IMR-90 (cell line): Measurements from ENCODE around the gene BRIP1. TPM values are rescaled to one million over a fixed set of nuclear protein-coding genes. Genes with fewer than 3 reads are reported as not detected.

Source experiments
- ATAC-seq: fragments of 200-7000 bp; cut with Tn5 transposase; 2 replicates; pipeline ENCODE4 v1.9.1; 2020; ENCODE audit warnings: low read depth, mild to moderate bottlenecking, moderate library complexity
- BruUV-seq: library from RNA; stranded (reverse); fragments of 400-500 nt; replicated peaks from 2 replicates; lab custom pipeline; 2021; lab: Mats Ljungman, UMichigan
- CTCF ChIA-PET: fragments of 300-600 bp; formaldehyde crosslinking; extraction: SDS; loops from one replicate; lab custom pipeline; 2021; ENCODE audit warnings: antibody characterized with exemption; lab: Yijun Ruan, JAX
- POLR2A ChIA-PET: fragments of 300-600 bp; sonication (Branson Sonifier 250); formaldehyde crosslinking; loops from one replicate; lab custom pipeline; 2022; ENCODE audit warnings: antibody characterized with exemption; ENCODE audit not compliant: unreplicated experiment; lab: Charles Lee
- DNase-seq: peaks from one replicate; pipeline ENCODE4 v3.0.0; 2013
- H2AFZ ChIP-seq: replicated peaks from 2 replicates; pipeline ENCODE3; 2013; ENCODE audit warnings: low read length, mild to moderate bottlenecking; ENCODE audit not compliant: poor library complexity
- H2AK5ac ChIP-seq: 2 replicates; pipeline ENCODE4 v1.6.1; 2013; ENCODE audit warnings: low read depth, low read length, inconsistent platforms
- H2AK9ac ChIP-seq: replicated peaks from 2 replicates; pipeline ENCODE3; 2013; ENCODE audit warnings: mild to moderate bottlenecking, low read depth, low read length, moderate library complexity; ENCODE audit not compliant: poor library complexity
- H2BK120ac ChIP-seq: 2 replicates; pipeline ENCODE4 v1.6.1; 2013; ENCODE audit warnings: low read depth, low read length, inconsistent platforms
- H2BK15ac ChIP-seq: 3 replicates; pipeline ENCODE4 v1.6.1; 2013; ENCODE audit warnings: low read depth, low read length, inconsistent platforms
- H2BK20ac ChIP-seq: 2 replicates; pipeline ENCODE4 v1.6.1; 2013; ENCODE audit warnings: low read depth, mild to moderate bottlenecking, inconsistent platforms, low read length, moderate library complexity
- H2BK5ac ChIP-seq: 2 replicates; pipeline ENCODE4 v1.6.1; 2013; ENCODE audit warnings: mild to moderate bottlenecking, low read depth, low read length, inconsistent platforms; ENCODE audit not compliant: poor library complexity, severe bottlenecking
- H3K14ac ChIP-seq: replicated peaks from 2 replicates; pipeline ENCODE4 v1.6.1; 2013; ENCODE audit warnings: low read depth, low read length, inconsistent platforms
- H3K18ac ChIP-seq: 2 replicates; pipeline ENCODE4 v1.6.1; 2013; ENCODE audit warnings: low read depth, low read length, control low read depth
- H3K23ac ChIP-seq: 2 replicates; pipeline ENCODE4 v1.6.1; 2013; ENCODE audit warnings: low read depth, low read length, inconsistent platforms
- H3K27ac ChIP-seq: 2 replicates; pipeline ENCODE4 v1.5.1; 2013; ENCODE audit warnings: mild to moderate bottlenecking, control low read depth, low read length; ENCODE audit not compliant: insufficient read depth
- H3K27me3 ChIP-seq: 2 replicates; pipeline ENCODE4 v1.6.1; 2013; ENCODE audit warnings: low read length; ENCODE audit not compliant: control insufficient read depth, insufficient read depth
- H3K36me3 ChIP-seq: 2 replicates; pipeline ENCODE4 v1.6.1; 2013; ENCODE audit warnings: low read length, mixed read lengths; ENCODE audit not compliant: control insufficient read depth, insufficient read depth
- H3K4ac ChIP-seq: 2 replicates; pipeline ENCODE4 v1.6.1; 2013; ENCODE audit warnings: low read depth, low read length, inconsistent platforms
- H3K4me1 ChIP-seq: 2 replicates; pipeline ENCODE4 v1.6.1; 2013; ENCODE audit warnings: low read length, mixed read lengths; ENCODE audit not compliant: control insufficient read depth, insufficient read depth
- H3K4me2 ChIP-seq: 2 replicates; pipeline ENCODE4 v1.6.1; 2013; ENCODE audit warnings: low read depth, mild to moderate bottlenecking, control low read depth, low read length, moderate library complexity
- H3K4me3 ChIP-seq: 2 replicates; pipeline ENCODE4 v1.5.1; 2013; ENCODE audit warnings: low read depth, mild to moderate bottlenecking, control low read depth, low read length, moderate library complexity; ENCODE audit not compliant: insufficient read depth
- H3K56ac ChIP-seq: 2 replicates; pipeline ENCODE4 v1.6.1; 2013; ENCODE audit warnings: low read length, inconsistent platforms; ENCODE audit not compliant: insufficient read depth; ENCODE audit errors: extremely low read depth
- H3K79me1 ChIP-seq, 2 experiments: 2 replicates each; pipeline ENCODE4 v1.6.1; 2013; ENCODE audit warnings: low read length in 2 of 2, inconsistent platforms in 1 of 2, low read depth in 1 of 2
- H3K9ac ChIP-seq: 2 replicates; pipeline ENCODE4 v1.6.1; 2013; ENCODE audit warnings: low read depth, low read length, control low read depth
- H3K9me1 ChIP-seq: 2 replicates; pipeline ENCODE4 v1.6.1; 2013; ENCODE audit warnings: low read length, inconsistent platforms; ENCODE audit not compliant: insufficient read depth
- H3K9me3 ChIP-seq: 2 replicates; pipeline ENCODE4 v1.6.1; 2013; ENCODE audit warnings: low read length; ENCODE audit not compliant: control insufficient read depth, insufficient read depth
- H4K20me1 ChIP-seq: 2 replicates; pipeline ENCODE4 v1.6.1; 2013; ENCODE audit warnings: low read length, inconsistent platforms; ENCODE audit not compliant: insufficient read depth
- H4K5ac ChIP-seq: 2 replicates; pipeline ENCODE4 v1.6.1; 2013; ENCODE audit warnings: mild to moderate bottlenecking, low read depth, low read length, control low read depth
- H4K8ac ChIP-seq, 2 experiments: 2 replicates each; pipeline ENCODE4 v1.6.1; 2013; ENCODE audit warnings: low read depth in 2 of 2, low read length in 2 of 2, control low read depth in 1 of 2, inconsistent platforms in 1 of 2
- H4K91ac ChIP-seq: 2 replicates; pipeline ENCODE4 v1.6.1; 2013; ENCODE audit warnings: low read depth, low read length, inconsistent platforms; ENCODE audit not compliant: insufficient read depth
- MAFK ChIP-seq: IDR thresholded peaks from 2 replicates; pipeline ENCODE4 v1.6.1; 2012; ENCODE audit warnings: low read depth, low read length, improper control_type of control experiment
- MAZ ChIP-seq: IDR thresholded peaks from 2 replicates; pipeline ENCODE4 v1.6.1; 2012; ENCODE audit warnings: low read depth, mild to moderate bottlenecking, low read length, improper control_type of control experiment, moderate library complexity, borderline replicate concordance
- MXI1 ChIP-seq: IDR thresholded peaks from 2 replicates; pipeline ENCODE4 v1.6.1; 2012; ENCODE audit warnings: low read depth, mild to moderate bottlenecking, low read length, moderate library complexity, borderline replicate concordance
- POLR2A ChIP-seq: IDR thresholded peaks from 2 replicates; pipeline ENCODE4 v1.6.1; 2012; ENCODE audit warnings: mild to moderate bottlenecking, low read depth, low read length
- RAD21 ChIP-seq: IDR thresholded peaks from 2 replicates; pipeline ENCODE4 v1.6.1; 2012; ENCODE audit warnings: low read length, improper control_type of control experiment
- RCOR1 ChIP-seq: IDR thresholded peaks from 2 replicates; pipeline ENCODE4 v1.6.1; 2012; ENCODE audit warnings: mild to moderate bottlenecking, low read length, improper control_type of control experiment; ENCODE audit not compliant: insufficient replicate concordance
- RFX5 ChIP-seq: IDR thresholded peaks from 2 replicates; pipeline ENCODE4 v1.8.0; 2012; ENCODE audit warnings: low read depth, mild to moderate bottlenecking, low read length, moderate library complexity
- WGBS, 2 experiments: methylation state at CpG; one replicate each; pipeline versions ENCODE4 v1.1.5 to v1.1.7; 2013; ENCODE audit warnings: missing lambda C conversion rate in 2 of 2; ENCODE audit not compliant: insufficient read length in 1 of 2; ENCODE audit errors: extremely low coverage in 2 of 2; 5-methylcytosine and 5-hydroxymethylcytosine counted together
- dilution Hi-C: fragments of 300-500 bp; cut with HindIII; formaldehyde crosslinking; loops from one replicate; pipeline ENCODE4 v1.14.3; 2018; ENCODE audit warnings: low sequenced_read_pairs; ENCODE audit not compliant: unreplicated experiment
- in situ Hi-C: fragments of 300-500 bp; cut with MboI; formaldehyde crosslinking; loops from 3 replicates; pipeline ENCODE4 v1.14.3; 2019; ENCODE audit warnings: low sequenced_read_pairs, inconsistent platforms, mixed read lengths
- intact Hi-C: fragments of 100-400 bp; cut with micrococcal nuclease; formaldehyde crosslinking; loops from 2 replicates; pipeline ENCODE4 v1.10.0; 2022
- polyA plus RNA-seq, 3 experiments: library from polyadenylated mRNA; depleted of rRNA; stranded (reverse); fragments of >200 nt; gene quantifications; 2 replicates each; pipeline ENCODE4 v1.2.3, GENCODE V29; 2012; ENCODE audit warnings: low replicate concordance in 1 of 3
- total RNA-seq: library from RNA; depleted of rRNA; stranded (reverse); fragments of >200 nt; gene quantifications from 2 replicates; pipeline ENCODE4 v1.2.3, GENCODE V29; 2012
- TF ChIP-seq, protein P1 (sequence below): conservative IDR thresholded peaks from 2 replicates; pipeline ENCODE4 v1.5.1; 2012; ENCODE audit warnings: mild to moderate bottlenecking, low read depth, low read length, improper control_type of control experiment
- TF ChIP-seq, protein P2 (sequence below): fragments of 150-350 bp; IDR thresholded peaks from 2 replicates; pipeline ENCODE4 v1.6.1; 2017; ENCODE audit warnings: mild to moderate bottlenecking, antibody characterized with exemption, low read length, low read depth

BRIP1 gene
- total and polyA plus RNA-seq, 2 of the 4 experiments (the other 2 are of a cell fraction), result 6.1 to 19.7 TPM

DNA sequence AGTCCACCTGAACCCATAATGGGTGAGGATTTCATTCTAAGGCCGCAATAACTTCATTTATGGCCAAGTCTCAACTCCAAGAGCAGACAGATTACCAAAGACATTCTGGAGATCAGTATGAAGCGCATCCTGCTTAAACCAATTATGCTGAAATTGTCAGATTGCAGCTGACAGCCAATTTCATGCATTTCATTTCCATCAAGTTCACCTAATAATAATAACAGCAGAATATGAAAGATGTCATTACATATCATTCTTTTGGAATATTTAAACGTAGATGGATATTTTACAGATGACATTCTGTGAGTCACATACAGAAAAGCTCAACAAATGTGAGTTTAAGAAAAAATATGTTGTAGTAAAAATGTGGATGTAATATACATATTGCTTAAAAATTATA lies 217.4 kb downstream of the BRIP1 start:
- Histone ChIP-seq H3K9ac (no peak overlapping the region), H4K5ac (no peak overlapping the region), H2BK15ac (peak overlapping the region; percentile 22; the same call in 1 of the 3 replicates), H3K27ac (no peak overlapping the region), H3K4me2 (peak overlapping the region; percentile 33; the same call in 1 of the 2 replicates), H3K14ac (peak overlapping the region; percentile 6; the same call in 1 of the 2 replicates), H3K79me1 (no peaks in the 10 kb centered on the region), H2BK20ac (peak overlapping the region; percentile 27; the same call in 1 of the 2 replicates), H2AK9ac (no peak overlapping the region), H3K9me1 (no peaks in the 10 kb centered on the region; the same call in 1 of the 2 replicates), H3K18ac (peak overlapping the region; percentile 95; the same call in 1 of the 2 replicates), H3K9me3 (peaks cover 7% of the 10 kb centered on the region), H3K4ac (no peak overlapping the region), H2AK5ac (peak overlapping the region; percentile 2; the same call in 1 of the 2 replicates), H3K4me3 (no peak overlapping the region), H2BK5ac (peak overlapping the region; percentile 27), H3K56ac (no peak overlapping the region), H3K27me3 (no peaks in the 10 kb centered on the region), H4K91ac (peak overlapping the region; percentile 43), H2BK120ac (peak overlapping the region; percentile 39), H3K23ac (no peak overlapping the region), H3K4me1 (peaks cover 1% of the 10 kb centered on the region; the same call in 1 of the 2 replicates), H2AFZ (no peak overlapping the region), H4K8ac (peak overlapping the region in 1 of 2 experiments; percentile 44; a peak in 2 of 4 replicates), H4K20me1 (no peaks in the 10 kb centered on the region), H3K36me3 (no peaks in the 10 kb centered on the region)
- BruUV-seq, result no TSS peak
- ATAC-seq (no peak), DNase-seq (peak; percentile 18)
- TF ChIP-seq POLR2A, result no peak
- TF ChIP-seq MAFK, result no peak
- no peak for TF ChIP-seq RAD21
- no peak for TF ChIP-seq MXI1
- TF ChIP-seq, protein P1, sequence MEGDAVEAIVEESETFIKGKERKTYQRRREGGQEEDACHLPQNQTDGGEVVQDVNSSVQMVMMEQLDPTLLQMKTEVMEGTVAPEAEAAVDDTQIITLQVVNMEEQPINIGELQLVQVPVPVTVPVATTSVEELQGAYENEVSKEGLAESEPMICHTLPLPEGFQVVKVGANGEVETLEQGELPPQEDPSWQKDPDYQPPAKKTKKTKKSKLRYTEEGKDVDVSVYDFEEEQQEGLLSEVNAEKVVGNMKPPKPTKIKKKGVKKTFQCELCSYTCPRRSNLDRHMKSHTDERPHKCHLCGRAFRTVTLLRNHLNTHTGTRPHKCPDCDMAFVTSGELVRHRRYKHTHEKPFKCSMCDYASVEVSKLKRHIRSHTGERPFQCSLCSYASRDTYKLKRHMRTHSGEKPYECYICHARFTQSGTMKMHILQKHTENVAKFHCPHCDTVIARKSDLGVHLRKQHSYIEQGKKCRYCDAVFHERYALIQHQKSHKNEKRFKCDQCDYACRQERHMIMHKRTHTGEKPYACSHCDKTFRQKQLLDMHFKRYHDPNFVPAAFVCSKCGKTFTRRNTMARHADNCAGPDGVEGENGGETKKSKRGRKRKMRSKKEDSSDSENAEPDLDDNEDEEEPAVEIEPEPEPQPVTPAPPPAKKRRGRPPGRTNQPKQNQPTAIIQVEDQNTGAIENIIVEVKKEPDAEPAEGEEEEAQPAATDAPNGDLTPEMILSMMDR, result no peak
- no peak for TF ChIP-seq RFX5
- no peak for TF ChIP-seq RCOR1
- TF ChIP-seq, protein P2, sequence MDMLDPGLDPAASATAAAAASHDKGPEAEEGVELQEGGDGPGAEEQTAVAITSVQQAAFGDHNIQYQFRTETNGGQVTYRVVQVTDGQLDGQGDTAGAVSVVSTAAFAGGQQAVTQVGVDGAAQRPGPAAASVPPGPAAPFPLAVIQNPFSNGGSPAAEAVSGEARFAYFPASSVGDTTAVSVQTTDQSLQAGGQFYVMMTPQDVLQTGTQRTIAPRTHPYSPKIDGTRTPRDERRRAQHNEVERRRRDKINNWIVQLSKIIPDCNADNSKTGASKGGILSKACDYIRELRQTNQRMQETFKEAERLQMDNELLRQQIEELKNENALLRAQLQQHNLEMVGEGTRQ, result no peak
- TF ChIP-seq MAZ, result no peak
- ChIA-PET POLR2A (no interaction called here), CTCF (interaction anchor here (1.1 kb wide), 1 partner anchor 10 kb away, joined by 4 read pairs; no protein-coding TSS in a partner anchor)
- no CpG with 5 or more reads among the region's 3 CpGs for WGBS, 2 experiments
- in situ Hi-C loops, result loop anchor here (25.0 kb wide), 1 partner anchor 416 kb away; the partner anchor contains the start of gene MED13
- dilution Hi-C loops, result no loop called here
- intact Hi-C loops, result no loop called here
